Common myeloid progenitor, CD34-positive (primary cell): Measurements from ENCODE around the gene TM2D1.

Experiments used
- CTCF ChIA-PET: fragments of 350-600 bp; sonication (Branson Sonifier 250); formaldehyde crosslinking; loops from one replicate; lab custom pipeline; 2021; ENCODE audit warnings: antibody characterized with exemption; lab: Charles Lee
- POLR2A ChIA-PET: fragments of 350-600 bp; sonication (Branson Sonifier 250); formaldehyde crosslinking; loops from one replicate; lab custom pipeline; 2021; ENCODE audit warnings: antibody characterized with exemption; lab: Charles Lee
- DNase-seq, 3 donors: peaks; one replicate each; pipeline versions ENCODE4 v3.0.0 to v3.0.0-alpha.2; 2013
- H3K27ac ChIP-seq, 2 experiments: 1 replicate in 1 of 2; 2 replicates in 1 of 2; pipeline ENCODE4 v1.7.0; 2013; ENCODE audit warnings: inconsistent platforms in 2 of 2, low read length in 2 of 2, mild to moderate bottlenecking in 2 of 2, low read depth in 1 of 2, moderate library complexity in 1 of 2; ENCODE audit not compliant: severe bottlenecking in 2 of 2, insufficient read depth in 1 of 2, poor library complexity in 1 of 2
- H3K27me3 ChIP-seq, 5 experiments: replicated peaks in 2 of 5; 1 replicate in 3 of 5; 2 replicates in 2 of 5; pipeline versions ENCODE4 v1.6.1 to v1.7.0; 2013; ENCODE audit warnings: low read length in 4 of 5, mild to moderate bottlenecking in 2 of 5, moderate library complexity in 2 of 5, inconsistent platforms in 1 of 5; ENCODE audit not compliant: insufficient read depth in 5 of 5, control insufficient read depth in 4 of 5
- H3K36me3 ChIP-seq, 4 experiments: 1 replicate in 2 of 4; 2 replicates in 2 of 4; pipeline versions ENCODE4 v1.6.1 to v1.7.0; 2013; ENCODE audit warnings: low read length in 3 of 4, control low read depth in 1 of 4, mild to moderate bottlenecking in 1 of 4; ENCODE audit not compliant: control insufficient read depth in 4 of 4, insufficient read depth in 4 of 4
- H3K4me1 ChIP-seq, 4 experiments: 1 replicate in 3 of 4; 2 replicates in 1 of 4; pipeline versions ENCODE4 v1.6.1 to v1.7.1; 2013; ENCODE audit warnings: low read length in 3 of 4, mild to moderate bottlenecking in 3 of 4, control low read depth in 1 of 4, inconsistent platforms in 1 of 4, moderate library complexity in 1 of 4; ENCODE audit not compliant: control insufficient read depth in 4 of 4, insufficient read depth in 4 of 4; ENCODE audit errors: control extremely low read depth in 1 of 4
- H3K4me3 ChIP-seq, 7 experiments: 1 replicate in 4 of 7; 2 replicates in 3 of 7; pipeline versions ENCODE4 v1.5.1 to v1.7.0; 2013; ENCODE audit warnings: mild to moderate bottlenecking in 7 of 7, low read length in 6 of 7, moderate library complexity in 6 of 7, inconsistent platforms in 2 of 7, low read depth in 2 of 7, control low read depth in 1 of 7; ENCODE audit not compliant: insufficient read depth in 4 of 7, control insufficient read depth in 1 of 7; ENCODE audit errors: extremely low read depth in 1 of 7
- H3K9me3 ChIP-seq, 5 experiments: 1 replicate in 4 of 5; 2 replicates in 1 of 5; pipeline versions ENCODE4 v1.6.1 to v1.7.1; 2013; ENCODE audit warnings: low read length in 4 of 5, mild to moderate bottlenecking in 2 of 5, inconsistent platforms in 1 of 5, low read depth in 1 of 5, moderate library complexity in 1 of 5; ENCODE audit not compliant: control insufficient read depth in 4 of 5, insufficient read depth in 2 of 5; ENCODE audit errors: control extremely low read depth in 1 of 5
- WGBS: methylation state at CpG from one replicate; pipeline ENCODE4 v1.1.5; 2013; ENCODE audit not compliant: insufficient coverage; 5-methylcytosine and 5-hydroxymethylcytosine counted together

TM2D1 gene

DNA sequence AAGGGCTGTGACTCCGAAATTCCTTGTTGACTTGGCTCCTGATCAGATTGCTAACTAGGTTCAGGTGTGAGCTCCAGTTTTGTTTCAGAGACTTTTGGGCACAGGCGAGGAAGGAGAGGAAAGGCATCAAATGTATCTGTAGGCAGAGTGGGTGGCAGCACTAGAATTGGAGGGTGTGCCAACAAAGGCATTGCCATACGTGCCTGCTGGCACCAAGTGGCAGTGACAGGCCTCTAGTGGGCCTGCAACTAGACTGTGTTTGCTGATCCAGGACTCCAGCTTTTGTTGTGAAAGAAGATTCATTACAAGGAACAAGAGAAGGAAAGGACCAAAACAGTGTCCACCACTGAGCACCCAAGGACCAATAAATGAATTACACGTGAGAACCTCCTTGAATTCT lies 79.5 kb downstream of the TM2D1 start:
- Histone ChIP-seq H3K4me3 (no peak overlapping the region), H3K9me3 (no peaks in the 10 kb centered on the region), H3K36me3 (no peaks in the 10 kb centered on the region), H3K4me1 (peaks cover 4 to 26% (median 23%) of the 10 kb centered on the region in 4 experiments), H3K27ac (no peak overlapping the region), H3K27me3 (no peaks in the 10 kb centered on the region)
- WGBS, result 90% methylated on average over 4 of the region's 4 CpGs
- CTCF ChIA-PET, result interaction anchor here (1.5 kb wide), 1 partner anchor 31 kb away, joined by 3 read pairs; no protein-coding TSS in a partner anchor
- DNase-seq, result no peak
- POLR2A ChIA-PET, result interaction anchor here (0.8 kb wide), 1 partner anchor 356 kb away, joined by 3 read pairs; no protein-coding TSS in a partner anchor

DNA sequence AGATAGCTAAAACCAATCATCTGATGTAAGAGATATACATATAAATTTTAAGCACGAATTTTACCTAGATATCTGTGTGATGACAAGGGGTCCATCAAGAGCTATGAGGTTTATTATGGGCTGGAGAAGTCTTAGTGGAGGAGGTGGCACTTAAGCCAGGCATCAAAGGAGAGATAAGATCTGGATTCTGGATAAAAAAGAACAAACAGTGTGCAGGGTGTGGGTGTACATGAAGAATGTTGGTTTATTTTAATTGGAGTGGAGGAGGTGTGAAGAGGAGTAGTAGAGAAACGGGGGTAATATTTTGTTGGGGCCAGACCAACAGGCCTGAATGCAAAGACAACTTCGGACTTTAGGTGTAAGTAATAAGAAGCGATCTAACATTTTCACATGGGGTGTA lies 80.6 kb downstream of the TM2D1 start:
- CTCF ChIA-PET, result interaction anchor here (1.0 to 1.1 kb wide), 2 partner anchors 32 to 663 kb away, joined by 3 read pairs; no protein-coding TSS in a partner anchor
- WGBS, result 95% methylated on average over 4 of the region's 4 CpGs
- no peak for DNase-seq
- no peak overlapping the region for H3K4me3 ChIP-seq
- peaks cover 4 to 28% (median 23%) of the 10 kb centered on the region in 4 experiments for H3K4me1 ChIP-seq
- H3K9me3 ChIP-seq, result no peaks in the 10 kb centered on the region
- H3K27me3 ChIP-seq, result no peaks in the 10 kb centered on the region
- no peaks in the 10 kb centered on the region for H3K36me3 ChIP-seq
- POLR2A ChIA-PET, result interaction anchor here (0.6 to 1.1 kb wide), 2 partner anchors 19 to 23 kb away, joined by 3 read pairs; no protein-coding TSS in a partner anchor
- no peak overlapping the region for H3K27ac ChIP-seq

DNA sequence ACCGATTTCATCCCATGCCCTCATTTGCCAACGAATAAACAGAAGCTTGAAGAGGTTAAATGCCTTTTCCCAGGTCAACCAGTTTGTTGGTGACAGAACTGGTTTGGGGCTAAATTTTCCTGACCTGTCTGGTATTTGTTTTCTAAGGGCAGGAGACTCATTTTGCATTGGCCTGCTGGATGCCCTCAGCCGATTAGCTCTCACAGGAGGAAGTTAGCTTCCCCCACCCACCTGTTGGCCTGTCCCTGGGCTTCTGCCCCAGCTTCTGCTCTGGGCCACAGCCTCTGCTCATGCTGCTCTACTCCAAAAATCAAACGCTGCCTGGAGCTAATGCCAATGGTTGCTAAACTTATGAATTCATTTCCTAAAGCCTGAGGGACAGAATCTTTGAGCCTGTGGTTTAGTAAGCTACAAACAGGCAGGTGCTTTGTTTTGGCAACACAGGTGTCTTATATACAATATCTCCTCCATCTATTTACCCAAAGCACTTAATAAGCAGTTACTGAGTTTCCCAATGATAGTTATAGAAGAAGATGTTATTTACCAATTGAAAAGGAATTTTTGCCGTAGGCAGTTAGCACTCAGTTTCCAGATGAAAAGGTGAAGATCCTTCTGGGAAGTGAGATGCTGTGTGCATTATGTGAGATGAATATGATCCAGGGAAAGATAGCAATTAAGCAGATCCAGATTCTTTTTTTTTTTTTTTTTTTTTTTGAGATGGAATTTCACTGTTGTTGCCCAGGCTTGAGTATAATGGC lies 82.3 kb downstream of the TM2D1 start:
- H3K4me1 ChIP-seq, result peaks cover 4 to 28% (median 23%) of the 10 kb centered on the region in 4 experiments
- no peaks in the 10 kb centered on the region for H3K9me3 ChIP-seq
- H3K4me3 ChIP-seq, result no peak overlapping the region
- H3K36me3 ChIP-seq, result no peaks in the 10 kb centered on the region
- ChIA-PET POLR2A (no interaction called here), CTCF (interaction anchor here (0.6 to 2.4 kb wide), 11 partner anchors 12 to 191 kb away, joined by 3 to 7 read pairs (median 4); no protein-coding TSS in a partner anchor)
- peak in 2 of 3 donors; percentile 33 to 61 for DNase-seq
- H3K27me3 ChIP-seq, result no peaks in the 10 kb centered on the region
- WGBS, result 60% methylated on average over 3 of the region's 5 CpGs
- H3K27ac ChIP-seq, result no peak overlapping the region

DNA sequence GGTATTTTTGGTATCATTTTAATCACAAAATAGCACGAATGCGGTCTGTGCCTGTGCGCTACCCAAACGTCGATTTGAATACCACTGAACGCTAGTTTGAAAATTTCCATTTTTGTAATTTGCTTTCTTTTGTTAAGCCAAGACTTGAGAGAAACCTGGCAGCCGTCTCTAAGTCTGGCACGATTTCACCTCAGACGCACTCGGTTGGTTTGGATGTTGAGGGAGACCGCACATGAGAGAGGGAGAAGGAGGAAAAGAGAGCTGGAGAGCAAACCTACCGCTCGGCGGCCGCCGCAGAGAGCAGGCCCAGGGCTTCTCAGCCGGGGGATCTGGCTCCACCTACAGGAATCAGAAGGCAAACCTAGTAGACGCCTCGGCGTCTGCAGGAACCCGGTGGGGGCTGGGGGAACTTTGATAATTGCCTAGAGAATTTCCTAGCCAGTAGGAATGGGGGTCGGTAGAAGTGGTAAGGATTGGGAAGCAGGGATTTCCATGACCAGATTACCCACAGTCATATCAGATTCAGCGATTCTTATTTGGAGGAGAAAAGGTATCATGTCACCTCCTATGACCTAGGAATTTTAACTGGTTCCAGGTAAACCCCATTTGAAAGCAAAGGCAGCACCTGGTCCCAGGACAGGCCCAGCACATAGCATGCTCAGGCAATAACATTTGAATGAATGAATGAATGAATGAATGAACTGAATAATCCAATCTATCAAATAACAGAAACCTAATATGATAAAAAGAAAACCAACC lies 83.2 kb downstream of the TM2D1 start:
- CTCF ChIA-PET, result interaction anchor here (0.6 to 2.4 kb wide), 11 partner anchors 11 to 168 kb away, joined by 3 to 7 read pairs (median 3); no protein-coding TSS in a partner anchor
- H3K27ac ChIP-seq, result peak overlapping the region; percentile 49 to 67
- no peaks in the 10 kb centered on the region for H3K36me3 ChIP-seq
- no peaks in the 10 kb centered on the region for H3K27me3 ChIP-seq
- peak; percentile 74 to 85 (median 78) for DNase-seq
- peak overlapping the region in 6 of 7 experiments; percentile 23 to 77 (median 62) for H3K4me3 ChIP-seq
- H3K9me3 ChIP-seq, result no peaks in the 10 kb centered on the region
- peaks cover 4 to 33% (median 25%) of the 10 kb centered on the region in 4 experiments for H3K4me1 ChIP-seq
- POLR2A ChIA-PET, result no interaction called here
- under 1% methylated on average over 18 of the region's 23 CpGs for WGBS

DNA sequence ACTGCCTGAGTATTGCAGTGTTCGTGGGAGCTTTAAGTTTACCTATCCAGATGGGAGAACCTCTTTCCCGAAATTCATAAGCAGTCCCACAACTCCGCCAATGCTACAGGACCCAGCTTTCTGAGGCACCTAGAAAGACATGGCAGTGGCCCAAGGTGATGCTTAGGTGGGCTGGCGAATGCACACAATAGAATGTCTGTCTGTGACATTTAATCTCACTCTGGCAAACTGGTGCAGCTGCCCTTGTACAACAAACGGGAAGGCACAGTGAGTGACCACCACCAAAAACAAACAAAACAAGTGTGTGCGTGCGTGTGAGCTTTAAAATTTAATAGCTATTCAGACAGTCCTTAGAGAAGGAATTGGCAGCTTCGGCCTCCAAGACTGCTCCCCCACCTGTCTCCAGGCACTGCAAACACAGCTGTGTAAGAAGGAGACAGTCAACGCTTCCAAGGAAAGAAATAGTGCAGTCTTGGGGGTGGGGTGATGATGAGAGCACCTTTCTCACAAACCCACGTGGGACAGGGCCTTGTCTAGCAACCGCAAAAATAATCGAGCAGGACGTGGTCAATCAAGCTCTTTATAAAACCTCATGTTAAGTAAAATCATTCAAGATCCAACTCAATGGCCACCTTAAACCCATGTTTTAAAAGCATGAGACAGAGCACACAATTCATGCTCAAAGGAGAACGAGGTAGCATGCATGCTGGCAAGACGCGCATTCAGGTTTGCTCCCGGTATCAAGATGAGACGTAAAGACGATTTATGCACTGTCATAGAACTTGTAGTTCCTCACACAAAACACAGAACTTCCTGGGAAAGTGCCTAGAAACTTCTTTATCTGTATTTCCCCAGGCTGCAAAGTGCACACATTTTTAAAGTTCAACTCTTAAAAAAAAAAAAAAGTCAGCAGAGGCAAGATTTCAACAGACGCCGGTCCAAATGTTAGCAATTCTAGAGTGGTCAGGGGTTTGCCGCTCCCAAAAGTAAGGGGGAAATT lies 84.1 kb downstream of the TM2D1 start:
- peak overlapping the region in 6 of 7 experiments; percentile 23 to 77 (median 62) for H3K4me3 ChIP-seq
- DNase-seq, result peak; percentile 80 to 95 (median 81)
- CTCF ChIA-PET, result interaction anchor here (1.1 to 2.4 kb wide), 9 partner anchors 10 to 212 kb away, joined by 3 to 9 read pairs (median 3); no protein-coding TSS in a partner anchor

DNA sequence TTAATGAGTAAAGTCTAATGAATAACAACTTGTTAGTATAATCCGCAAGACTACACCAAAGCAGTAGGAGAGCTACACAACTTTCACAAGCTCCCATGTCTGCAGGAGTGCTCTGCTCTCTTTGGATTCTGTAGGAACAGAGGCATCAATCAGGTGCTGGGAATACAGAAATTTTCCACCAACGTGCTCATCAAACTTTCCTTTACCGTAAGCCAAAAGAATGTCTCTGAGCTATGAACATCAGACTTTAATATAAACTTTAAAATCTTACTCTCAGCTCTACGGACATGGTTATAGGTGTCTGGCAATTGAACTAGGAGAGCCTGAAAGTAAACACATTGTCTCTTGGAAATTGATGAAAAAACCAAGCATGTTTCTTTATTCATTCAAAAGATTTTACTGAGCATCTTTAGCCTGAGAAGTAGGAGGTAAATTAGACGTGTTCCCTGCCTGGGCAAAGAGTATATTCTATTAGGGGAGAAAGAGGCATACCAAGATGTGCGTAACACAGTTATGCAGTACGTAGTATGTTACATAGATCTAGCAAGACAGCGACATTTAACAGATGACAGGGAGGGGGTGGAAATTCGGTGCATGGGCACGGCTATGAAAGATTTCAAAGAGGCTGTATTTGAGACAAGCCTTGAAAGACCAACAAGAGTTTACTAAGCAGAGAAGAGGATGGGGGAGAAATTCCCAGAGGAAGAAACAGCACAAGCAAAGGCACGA lies 85.2 kb downstream of the TM2D1 start:
- WGBS, result 100% methylated on average over 6 of the region's 11 CpGs
- Histone ChIP-seq H3K36me3 (no peaks in the 10 kb centered on the region), H3K27ac (no peak overlapping the region), H3K4me3 (no peak overlapping the region), H3K4me1 (peaks cover 4 to 44% (median 27%) of the 10 kb centered on the region in 4 experiments), H3K27me3 (no peaks in the 10 kb centered on the region), H3K9me3 (no peaks in the 10 kb centered on the region)
- DNase-seq, result no peak
- POLR2A ChIA-PET, result no interaction called here
- CTCF ChIA-PET, result interaction anchor here (0.7 to 1.5 kb wide), 5 partner anchors 10 to 213 kb away, joined by 3 to 9 read pairs (median 3); no protein-coding TSS in a partner anchor

More for the DNA sequence above, 84.1 kb downstream of the TM2D1 start:
- Histone ChIP-seq H3K36me3 (no peaks in the 10 kb centered on the region), H3K4me1 (peaks cover 4 to 42% (median 27%) of the 10 kb centered on the region in 4 experiments), H3K27ac (peak overlapping the region; percentile 49 to 67), H3K27me3 (no peaks in the 10 kb centered on the region), H3K9me3 (no peaks in the 10 kb centered on the region)
- WGBS, result 31% methylated on average over 14 of the region's 22 CpGs
- POLR2A ChIA-PET, result no interaction called here
